GM12891 (cell line): ENCODE measurements around the gene BCL6B.
A peak's percentile ranks its signal among the peaks of the same experiment; 100 is the strongest.
"Not testable (repeated sequence)": the region's sequence is repeated elsewhere in the genome, so short reads cannot be mapped to it uniquely, and the experiment has no call there.

Experiments
- DNase-seq: peaks from one replicate; pipeline ENCODE4 v3.0.0; 2011; ENCODE audit warnings: low spot score; ENCODE audit not compliant: insufficient read length
- FAIRE-seq: peaks from 2 replicates; lab custom pipeline; 2011; peaks lifted over from hg19 to GRCh38; lab: Jason Lieb, UNC
- PAX5 ChIP-seq: IDR thresholded peaks from 2 replicates; pipeline ENCODE4 v1.6.1; 2011; ENCODE audit warnings: low read length, moderate library complexity, mild to moderate bottlenecking; ENCODE audit not compliant: insufficient read depth, severe bottlenecking
- POLR2A ChIP-seq: IDR thresholded peaks from 2 replicates; pipeline ENCODE4 v1.6.1; 2011; ENCODE audit warnings: low read depth, low read length, control low read depth
- POLR2AphosphoS5 ChIP-seq: IDR thresholded peaks from 2 replicates; pipeline ENCODE4 v1.6.1; 2011; ENCODE audit warnings: low read depth, low read length, control low read depth
- POU2F2 ChIP-seq: IDR thresholded peaks from 2 replicates; pipeline ENCODE4 v1.6.1; 2011; ENCODE audit warnings: low read depth, mild to moderate bottlenecking, control low read depth, low read length, moderate library complexity
- SPI1 ChIP-seq: IDR thresholded peaks from 2 replicates; pipeline ENCODE4 v1.6.1; 2011; ENCODE audit warnings: low read depth, low read length, control low read depth
- TAF1 ChIP-seq: IDR thresholded peaks from 2 replicates; pipeline ENCODE4 v1.6.1; 2011; ENCODE audit warnings: low read depth, low read length, control low read depth

Gene BCL6B

DNA sequence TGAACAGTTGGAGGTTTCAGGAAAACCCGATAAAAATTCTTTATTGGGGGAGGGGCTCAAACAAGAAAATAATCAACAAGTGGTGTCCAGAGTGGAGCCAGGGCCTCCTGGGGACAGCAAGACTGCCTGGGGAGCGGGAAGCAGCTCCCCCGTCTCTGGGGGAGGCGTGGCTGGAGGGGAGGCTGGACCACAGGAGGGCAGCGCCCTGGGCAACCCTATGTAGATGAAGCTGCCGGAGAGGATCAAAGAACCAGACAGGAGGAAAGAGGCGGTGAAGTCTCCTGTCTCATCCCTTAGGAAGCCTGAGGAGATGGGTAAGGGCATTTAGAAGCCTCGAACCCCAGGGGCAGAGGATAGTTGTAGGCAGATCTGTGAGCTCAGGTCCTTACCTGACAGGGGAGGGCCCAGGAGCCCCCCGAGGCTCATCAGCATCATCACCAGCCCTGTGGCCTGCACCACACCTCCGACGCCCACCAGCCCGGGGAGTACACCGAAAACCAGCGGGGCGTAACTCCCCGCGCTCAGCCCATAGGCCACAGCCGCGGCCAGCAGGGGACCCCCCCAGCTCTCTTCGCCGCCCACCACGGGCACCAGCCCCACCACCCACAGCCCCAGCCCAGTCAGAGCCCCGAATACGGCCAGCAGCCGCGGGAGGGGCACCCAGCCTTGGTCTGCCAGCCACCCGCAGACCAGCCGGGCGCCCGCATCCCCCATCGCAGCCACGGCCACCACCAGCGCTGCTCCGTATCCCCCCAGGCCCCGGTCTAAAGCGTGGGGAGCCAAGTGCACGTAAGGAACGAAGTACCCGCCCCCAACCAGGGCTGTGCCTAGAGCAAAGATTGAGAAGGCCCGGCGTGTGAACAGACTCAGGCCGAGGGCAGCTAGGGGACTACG lies 19.0 kb downstream of the BCL6B start:
- no peak for DNase-seq
- TF ChIP-seq POLR2A (no peak), PAX5 (peak; percentile 72)
- peak; percentile 78 for FAIRE-seq

DNA sequence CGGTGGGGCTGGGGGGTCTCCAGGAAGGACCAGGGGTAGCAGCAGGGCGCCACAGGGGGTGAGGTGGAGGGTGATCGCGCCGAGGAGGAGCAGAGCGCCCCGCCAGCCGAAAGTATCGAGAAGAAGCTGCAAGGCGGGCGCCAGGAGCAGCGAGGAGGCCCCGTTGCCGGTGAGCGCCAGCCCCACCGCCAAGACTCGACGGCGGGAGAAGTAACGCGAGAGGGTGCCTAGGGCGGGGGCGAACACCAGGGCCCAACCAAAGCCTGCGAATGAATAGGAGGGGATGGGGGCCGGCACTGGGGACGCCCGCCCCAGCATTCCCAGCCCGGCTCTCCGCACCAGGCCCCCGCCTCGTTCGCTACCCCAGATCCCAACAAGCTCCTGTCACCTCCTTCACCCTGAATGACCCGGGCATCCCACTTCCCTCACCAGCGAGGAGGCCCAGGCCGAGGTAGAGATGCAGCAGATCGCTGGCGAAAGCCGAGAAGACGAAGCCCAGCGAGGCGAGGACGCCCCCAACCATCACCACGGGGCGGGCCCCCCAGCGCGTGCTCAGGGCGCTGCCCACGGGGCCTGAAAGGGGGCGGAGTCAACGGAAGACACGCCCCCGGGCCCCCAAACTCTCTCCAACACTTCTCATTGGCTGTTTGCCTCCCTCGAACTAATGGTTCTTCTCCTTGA lies 19.8 kb downstream of the BCL6B start:
- TF ChIP-seq POLR2A (peak; percentile 47; the same call in 1 of the 2 replicates), TAF1 (no peak)
- DNase-seq (no peak), FAIRE-seq (peak; percentile 16)

DNA sequence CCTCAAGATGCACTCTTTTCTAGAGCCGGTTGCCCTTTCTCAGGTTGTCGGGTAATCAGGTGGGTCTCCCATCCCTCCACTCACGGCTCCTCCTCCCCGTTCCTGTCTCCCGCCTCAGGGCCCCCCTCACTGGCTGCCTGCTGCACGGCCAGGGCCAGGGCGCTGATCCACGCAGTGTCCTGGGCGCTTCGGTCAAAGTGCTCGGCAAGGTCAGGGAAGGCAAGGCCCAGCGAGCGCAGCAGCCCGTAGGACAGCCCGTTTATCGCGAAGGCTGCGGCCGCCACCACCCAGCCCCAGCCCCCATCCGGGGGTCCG lies 20.3 kb downstream of the BCL6B start:
- DNase-seq: no peak
- TF ChIP-seq TAF1 (no peak), POLR2AphosphoS5 (no peak)
- peak; percentile 43 for FAIRE-seq

DNA sequence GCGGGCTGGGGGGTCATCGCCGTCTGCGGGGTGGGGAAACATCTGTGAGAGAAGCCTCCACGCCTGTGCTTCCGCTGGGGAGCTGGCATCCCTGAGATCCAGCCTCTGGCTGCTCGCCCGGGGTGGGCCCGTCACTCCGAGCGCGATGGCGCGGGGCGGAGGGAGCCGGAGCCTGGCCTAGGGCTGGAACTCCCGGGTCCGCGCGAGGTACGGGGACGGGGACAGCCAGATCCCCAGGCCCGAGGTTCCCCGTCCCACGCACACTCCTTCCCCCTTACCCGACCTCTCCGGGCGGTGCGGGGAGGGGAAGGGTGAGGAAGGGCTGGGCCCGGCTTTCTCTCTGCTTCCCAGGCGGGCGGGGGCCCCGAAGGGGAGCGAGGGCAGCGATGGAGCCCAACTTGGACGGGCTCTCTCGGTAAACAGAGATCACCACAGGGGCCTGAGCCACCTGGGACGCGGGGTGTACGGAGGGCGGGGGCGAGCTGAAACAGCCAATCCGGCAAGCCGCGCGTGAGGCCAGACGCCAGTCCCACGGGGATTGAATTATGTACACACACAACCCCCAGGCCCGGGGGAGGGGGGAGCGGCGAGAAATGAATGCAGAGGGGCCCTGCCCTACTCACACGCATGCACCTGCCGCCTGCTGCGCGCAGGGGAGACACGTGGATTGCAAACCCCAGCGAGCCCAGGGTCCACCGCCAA lies 20.8 kb downstream of the BCL6B start, which contains the start of gene SLC16A11:
Gene SLC16A11, minus strand, starts transcription at position 596 of the 702 bp plus-strand sequence. Its CDS starts 579 bp downstream, at position 17.
- no peak for TF ChIP-seq SPI1
- no peak for TF ChIP-seq POU2F2
- TF ChIP-seq PAX5: no peak
- no peak for TF ChIP-seq POLR2AphosphoS5
- TF ChIP-seq POLR2A: no peak
- TF ChIP-seq TAF1: no peak
- FAIRE-seq: peak; percentile 77
- DNase-seq: peak; percentile 35

DNA sequence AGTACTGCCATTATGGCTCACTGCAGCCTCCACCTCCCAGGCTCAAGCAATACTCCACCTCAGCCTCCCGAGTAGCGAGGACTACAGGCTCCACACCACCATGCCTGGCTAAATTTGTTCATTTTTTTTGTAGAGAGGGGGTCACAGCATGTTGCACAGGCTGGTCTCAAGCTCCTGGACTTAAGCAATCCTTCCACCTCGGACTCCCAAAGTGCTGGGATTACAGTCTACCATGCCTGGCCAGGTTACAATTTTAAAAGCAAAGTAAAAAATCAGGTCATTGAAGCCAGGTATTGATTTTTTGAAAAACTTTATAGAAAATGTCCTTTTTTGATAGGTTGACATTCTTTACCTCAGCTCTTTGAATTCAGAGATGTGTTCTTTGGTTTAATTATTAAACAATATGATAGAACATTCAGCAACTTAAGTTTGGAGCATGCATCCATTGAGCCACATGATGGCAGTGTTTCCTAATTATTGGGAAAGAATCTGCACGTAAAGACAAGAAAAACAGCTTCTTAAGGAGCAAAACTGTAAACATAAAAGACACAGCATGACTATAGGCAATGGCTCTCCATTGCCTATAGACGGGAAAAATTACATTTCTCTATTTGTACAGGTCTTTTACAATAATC lies 22.8 kb downstream of the BCL6B start:
- FAIRE-seq (peak; percentile 35), DNase-seq (no peak)
- TF ChIP-seq TAF1 (no peak), PAX5 (no peak), POLR2A (no peak), POU2F2 (no peak), POLR2AphosphoS5 (no peak), SPI1 (no peak)

- TF ChIP-seq POU2F2: no peak
- DNase-seq (no peak), FAIRE-seq (peak; percentile 23)
Observed at GRCh38 chr17:7046127-7046724, 23.4 kb downstream of the BCL6B start.

DNA sequence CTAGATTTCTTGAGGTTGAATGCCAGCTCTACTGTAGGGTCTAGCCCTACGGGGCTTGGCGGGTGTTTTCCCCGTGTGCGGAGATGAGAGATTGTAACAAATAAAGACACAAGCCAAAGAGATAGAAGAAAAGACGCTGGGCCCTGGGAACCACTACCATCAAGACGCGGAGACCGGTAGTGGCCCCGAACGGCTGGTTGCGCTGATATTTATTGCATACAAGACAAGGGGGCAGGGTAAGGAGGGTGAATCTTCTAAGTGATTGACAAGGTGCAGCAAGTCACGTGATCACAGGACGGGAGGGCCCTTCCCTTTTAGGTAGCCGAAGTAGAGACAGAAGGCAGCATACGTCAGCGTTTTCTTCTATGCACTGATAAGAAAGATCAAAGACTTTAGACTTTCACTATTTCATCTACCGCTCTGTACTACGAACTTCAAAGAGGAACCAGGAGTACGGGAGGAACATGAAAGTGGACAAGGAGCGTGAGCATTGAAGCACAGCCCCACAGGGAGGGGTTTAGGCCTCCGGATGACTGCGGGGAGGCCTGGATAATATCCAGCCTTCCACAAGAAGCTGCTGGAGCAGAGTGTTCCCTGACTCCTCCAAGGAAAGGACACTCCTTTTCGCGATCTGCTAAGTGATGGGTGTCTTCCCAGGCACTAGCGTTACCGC lies 24.0 kb downstream of the BCL6B start:
- TF ChIP-seq SPI1: 0 out of 2 replicates have a peak, but pooled peaks have one; percentile 7
- FAIRE-seq: peak; percentile 83
- DNase-seq: not testable (repeated sequence)

GRCh38 chr17:7047566-7047965 lies 24.7 kb downstream of the BCL6B start:
- TF ChIP-seq SPI1 (no peak), TAF1 (no peak), POU2F2 (no peak), PAX5 (no peak), POLR2A (no peak), POLR2AphosphoS5 (no peak)
- FAIRE-seq: no peak
- DNase-seq: no peak

GRCh38 chr17:7048968-7049367 lies 26.1 kb downstream of the BCL6B start:
- TF ChIP-seq POLR2AphosphoS5 (no peak), POLR2A (no peak), PAX5 (no peak), SPI1 (no peak), POU2F2 (no peak), TAF1 (no peak)
- DNase-seq: no peak

GRCh38 chr17:7050583-7050982 lies 27.7 kb downstream of the BCL6B start:
- DNase-seq, FAIRE-seq: not testable (repeated sequence)

More at GRCh38 chr17:7048968-7049367, 26.1 kb downstream of the BCL6B start:
- FAIRE-seq: no peak
